Measurements from ENCODE around the gene PCDHGA12.

Gene PCDHGA12

DNA sequence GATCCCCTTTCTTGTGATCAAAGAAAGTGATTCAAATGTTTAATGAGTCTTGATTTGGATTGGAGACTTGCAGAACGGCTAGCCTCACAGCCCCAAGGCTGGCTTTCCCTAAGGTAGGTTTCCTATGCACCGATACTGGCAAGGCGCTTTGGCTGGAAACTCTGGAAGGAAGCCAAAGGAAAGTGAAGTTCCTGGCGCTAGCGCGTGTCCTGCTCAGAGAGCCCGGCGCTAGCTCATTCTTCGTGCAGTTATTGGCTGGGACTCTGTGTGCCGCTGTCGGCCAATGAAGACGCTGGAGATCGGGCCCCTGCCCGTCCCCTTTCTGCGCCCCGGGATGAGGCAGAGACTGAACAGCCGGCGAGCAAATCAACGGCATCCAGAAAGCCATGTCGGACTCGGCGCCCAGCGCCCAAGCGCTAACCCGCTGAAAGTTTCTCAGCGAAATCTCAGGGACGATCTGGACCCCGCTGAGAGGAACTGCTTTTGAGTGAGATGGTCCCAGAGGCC is 45.4 kb downstream of the PCDHGA12 start, which contains the start of gene PCDHGC3 (continued):
- TF ChIP-seq, protein P1, sequence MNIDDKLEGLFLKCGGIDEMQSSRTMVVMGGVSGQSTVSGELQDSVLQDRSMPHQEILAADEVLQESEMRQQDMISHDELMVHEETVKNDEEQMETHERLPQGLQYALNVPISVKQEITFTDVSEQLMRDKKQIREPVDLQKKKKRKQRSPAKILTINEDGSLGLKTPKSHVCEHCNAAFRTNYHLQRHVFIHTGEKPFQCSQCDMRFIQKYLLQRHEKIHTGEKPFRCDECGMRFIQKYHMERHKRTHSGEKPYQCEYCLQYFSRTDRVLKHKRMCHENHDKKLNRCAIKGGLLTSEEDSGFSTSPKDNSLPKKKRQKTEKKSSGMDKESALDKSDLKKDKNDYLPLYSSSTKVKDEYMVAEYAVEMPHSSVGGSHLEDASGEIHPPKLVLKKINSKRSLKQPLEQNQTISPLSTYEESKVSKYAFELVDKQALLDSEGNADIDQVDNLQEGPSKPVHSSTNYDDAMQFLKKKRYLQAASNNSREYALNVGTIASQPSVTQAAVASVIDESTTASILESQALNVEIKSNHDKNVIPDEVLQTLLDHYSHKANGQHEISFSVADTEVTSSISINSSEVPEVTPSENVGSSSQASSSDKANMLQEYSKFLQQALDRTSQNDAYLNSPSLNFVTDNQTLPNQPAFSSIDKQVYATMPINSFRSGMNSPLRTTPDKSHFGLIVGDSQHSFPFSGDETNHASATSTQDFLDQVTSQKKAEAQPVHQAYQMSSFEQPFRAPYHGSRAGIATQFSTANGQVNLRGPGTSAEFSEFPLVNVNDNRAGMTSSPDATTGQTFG (tag by site-specific recombination; IDR thresholded peaks at IDR 0.05; ENCODE audit: borderline replicate concordance): no peak
- TF ChIP-seq HOXC10 (CRISPR knock-in tag; IDR thresholded peaks at IDR 0.05) (no peak), SETDB1 (IDR thresholded peaks at IDR 0.05; ENCODE audit: insufficient read length, low read length) (no peak), SP2 (tag by site-specific recombination; IDR thresholded peaks at IDR 0.05) (peak; percentile 82), ZNF701 (tag by site-specific recombination; IDR thresholded peaks at IDR 0.05) (no peak), ZNF341 (tag by site-specific recombination; IDR thresholded peaks at IDR 0.05; ENCODE audit: low read depth) (peak; percentile 69), PRDM1 (tag by site-specific recombination; IDR thresholded peaks at IDR 0.05) (peak; percentile 57; the same call in 1 of the 2 replicates), ZNF629 (tag by site-specific recombination; IDR thresholded peaks at IDR 0.05) (no peak), YY2 (tag by site-specific recombination; IDR thresholded peaks at IDR 0.05) (no peak)
- TF ChIP-seq, protein P2, sequence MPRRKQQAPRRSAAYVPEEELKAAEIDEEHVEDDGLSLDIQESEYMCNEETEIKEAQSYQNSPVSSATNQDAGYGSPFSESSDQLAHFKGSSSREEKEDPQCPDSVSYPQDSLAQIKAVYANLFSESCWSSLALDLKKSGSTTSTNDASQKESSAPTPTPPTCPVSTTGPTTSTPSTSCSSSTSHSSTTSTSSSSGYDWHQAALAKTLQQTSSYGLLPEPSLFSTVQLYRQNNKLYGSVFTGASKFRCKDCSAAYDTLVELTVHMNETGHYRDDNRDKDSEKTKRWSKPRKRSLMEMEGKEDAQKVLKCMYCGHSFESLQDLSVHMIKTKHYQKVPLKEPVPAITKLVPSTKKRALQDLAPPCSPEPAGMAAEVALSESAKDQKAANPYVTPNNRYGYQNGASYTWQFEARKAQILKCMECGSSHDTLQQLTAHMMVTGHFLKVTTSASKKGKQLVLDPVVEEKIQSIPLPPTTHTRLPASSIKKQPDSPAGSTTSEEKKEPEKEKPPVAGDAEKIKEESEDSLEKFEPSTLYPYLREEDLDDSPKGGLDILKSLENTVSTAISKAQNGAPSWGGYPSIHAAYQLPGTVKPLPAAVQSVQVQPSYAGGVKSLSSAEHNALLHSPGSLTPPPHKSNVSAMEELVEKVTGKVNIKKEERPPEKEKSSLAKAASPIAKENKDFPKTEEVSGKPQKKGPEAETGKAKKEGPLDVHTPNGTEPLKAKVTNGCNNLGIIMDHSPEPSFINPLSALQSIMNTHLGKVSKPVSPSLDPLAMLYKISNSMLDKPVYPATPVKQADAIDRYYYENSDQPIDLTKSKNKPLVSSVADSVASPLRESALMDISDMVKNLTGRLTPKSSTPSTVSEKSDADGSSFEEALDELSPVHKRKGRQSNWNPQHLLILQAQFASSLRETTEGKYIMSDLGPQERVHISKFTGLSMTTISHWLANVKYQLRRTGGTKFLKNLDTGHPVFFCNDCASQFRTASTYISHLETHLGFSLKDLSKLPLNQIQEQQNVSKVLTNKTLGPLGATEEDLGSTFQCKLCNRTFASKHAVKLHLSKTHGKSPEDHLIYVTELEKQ (tag by site-specific recombination; IDR thresholded peaks at IDR 0.05; ENCODE audit: borderline replicate concordance): no peak
- TF ChIP-seq, protein P3, sequence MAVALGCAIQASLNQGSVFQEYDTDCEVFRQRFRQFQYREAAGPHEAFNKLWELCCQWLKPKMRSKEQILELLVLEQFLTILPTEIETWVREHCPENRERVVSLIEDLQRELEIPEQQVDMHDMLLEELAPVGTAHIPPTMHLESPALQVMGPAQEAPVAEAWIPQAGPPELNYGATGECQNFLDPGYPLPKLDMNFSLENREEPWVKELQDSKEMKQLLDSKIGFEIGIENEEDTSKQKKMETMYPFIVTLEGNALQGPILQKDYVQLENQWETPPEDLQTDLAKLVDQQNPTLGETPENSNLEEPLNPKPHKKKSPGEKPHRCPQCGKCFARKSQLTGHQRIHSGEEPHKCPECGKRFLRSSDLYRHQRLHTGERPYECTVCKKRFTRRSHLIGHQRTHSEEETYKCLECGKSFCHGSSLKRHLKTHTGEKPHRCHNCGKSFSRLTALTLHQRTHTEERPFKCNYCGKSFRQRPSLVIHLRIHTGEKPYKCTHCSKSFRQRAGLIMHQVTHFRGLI (tag by site-specific recombination; IDR thresholded peaks at IDR 0.05): no peak

DNA sequence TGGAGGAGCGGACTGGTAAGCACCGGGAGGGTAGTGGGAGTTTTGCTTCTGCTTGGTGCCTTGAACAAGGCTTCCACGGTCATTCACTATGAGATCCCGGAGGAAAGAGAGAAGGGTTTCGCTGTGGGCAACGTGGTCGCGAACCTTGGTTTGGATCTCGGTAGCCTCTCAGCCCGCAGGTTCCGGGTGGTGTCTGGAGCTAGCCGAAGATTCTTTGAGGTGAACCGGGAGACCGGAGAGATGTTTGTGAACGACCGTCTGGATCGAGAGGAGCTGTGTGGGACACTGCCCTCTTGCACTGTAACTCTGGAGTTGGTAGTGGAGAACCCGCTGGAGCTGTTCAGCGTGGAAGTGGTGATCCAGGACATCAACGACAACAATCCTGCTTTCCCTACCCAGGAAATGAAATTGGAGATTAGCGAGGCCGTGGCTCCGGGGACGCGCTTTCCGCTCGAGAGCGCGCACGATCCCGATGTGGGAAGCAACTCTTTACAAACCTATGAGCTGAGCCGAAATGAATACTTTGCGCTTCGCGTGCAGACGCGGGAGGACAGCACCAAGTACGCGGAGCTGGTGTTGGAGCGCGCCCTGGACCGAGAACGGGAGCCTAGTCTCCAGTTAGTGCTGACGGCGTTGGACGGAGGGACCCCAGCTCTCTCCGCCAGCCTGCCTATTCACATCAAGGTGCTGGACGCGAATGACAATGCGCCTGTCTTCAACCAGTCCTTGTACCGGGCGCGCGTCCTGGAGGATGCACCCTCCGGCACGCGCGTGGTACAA is 46.0 kb downstream of the PCDHGA12 start:
- Histone ChIP-seq H3K9me3 (ENCODE audit: control insufficient read depth, insufficient read depth, low read depth, low read length) (no peaks in the 10 kb centered on the region), H3K36me3 (ENCODE audit: control insufficient read depth in 2 of 2, insufficient read depth in 1 of 2, low read length in 2 of 2) (no peaks in the 10 kb centered on the region), H3K4me1 (ENCODE audit: control insufficient read depth, insufficient read depth, low read length) (0 out of 2 replicates have a peak, but pooled peaks cover 4% of the 10 kb centered on the region), H3K4me3 (ENCODE audit: low read depth, low read length) (peak overlapping the region; percentile 44), H3K27ac (ENCODE audit: extremely low read depth, low read depth, low read length) (peak overlapping the region; percentile 43; the same call in 1 of the 2 replicates)
- ChIA-PET CTCF (interaction anchor here (0.6 to 2.1 kb wide), 14 partner anchors 10 to 157 kb away, joined by 3 to 16 read pairs (median 5); partner anchors contain the start of genes PCDHGA11 and PCDHGB7), POLR2A (interaction anchor here (0.8 to 1.8 kb wide), 8 partner anchors 9 to 81 kb away, joined by 3 to 11 read pairs (median 5); partner anchors contain the start of genes PCDHGC4 and PCDHGC5)
- TF ChIP-seq ZNF843 (tag by site-specific recombination; IDR thresholded peaks at IDR 0.05) (no peak), ZNF335 (tag by site-specific recombination; conservative IDR thresholded peaks at IDR 0.05) (no peak), ZBTB8A (tag by site-specific recombination; IDR thresholded peaks at IDR 0.05) (peak; percentile 44; the same call in 1 of the 2 replicates), ZNF112 (tag by site-specific recombination; IDR thresholded peaks at IDR 0.05) (no peak), ZBTB17 (tag by site-specific recombination; IDR thresholded peaks at IDR 0.05) (peak; percentile 19), BCL11B (tag by site-specific recombination; IDR thresholded peaks at IDR 0.05; ENCODE audit: low read depth) (no peak), ZNF366 (tag by site-specific recombination; conservative IDR thresholded peaks at IDR 0.05) (no peak), ZSCAN30 (tag by site-specific recombination; IDR thresholded peaks at IDR 0.05) (no peak)
- TF ChIP-seq, protein P4, sequence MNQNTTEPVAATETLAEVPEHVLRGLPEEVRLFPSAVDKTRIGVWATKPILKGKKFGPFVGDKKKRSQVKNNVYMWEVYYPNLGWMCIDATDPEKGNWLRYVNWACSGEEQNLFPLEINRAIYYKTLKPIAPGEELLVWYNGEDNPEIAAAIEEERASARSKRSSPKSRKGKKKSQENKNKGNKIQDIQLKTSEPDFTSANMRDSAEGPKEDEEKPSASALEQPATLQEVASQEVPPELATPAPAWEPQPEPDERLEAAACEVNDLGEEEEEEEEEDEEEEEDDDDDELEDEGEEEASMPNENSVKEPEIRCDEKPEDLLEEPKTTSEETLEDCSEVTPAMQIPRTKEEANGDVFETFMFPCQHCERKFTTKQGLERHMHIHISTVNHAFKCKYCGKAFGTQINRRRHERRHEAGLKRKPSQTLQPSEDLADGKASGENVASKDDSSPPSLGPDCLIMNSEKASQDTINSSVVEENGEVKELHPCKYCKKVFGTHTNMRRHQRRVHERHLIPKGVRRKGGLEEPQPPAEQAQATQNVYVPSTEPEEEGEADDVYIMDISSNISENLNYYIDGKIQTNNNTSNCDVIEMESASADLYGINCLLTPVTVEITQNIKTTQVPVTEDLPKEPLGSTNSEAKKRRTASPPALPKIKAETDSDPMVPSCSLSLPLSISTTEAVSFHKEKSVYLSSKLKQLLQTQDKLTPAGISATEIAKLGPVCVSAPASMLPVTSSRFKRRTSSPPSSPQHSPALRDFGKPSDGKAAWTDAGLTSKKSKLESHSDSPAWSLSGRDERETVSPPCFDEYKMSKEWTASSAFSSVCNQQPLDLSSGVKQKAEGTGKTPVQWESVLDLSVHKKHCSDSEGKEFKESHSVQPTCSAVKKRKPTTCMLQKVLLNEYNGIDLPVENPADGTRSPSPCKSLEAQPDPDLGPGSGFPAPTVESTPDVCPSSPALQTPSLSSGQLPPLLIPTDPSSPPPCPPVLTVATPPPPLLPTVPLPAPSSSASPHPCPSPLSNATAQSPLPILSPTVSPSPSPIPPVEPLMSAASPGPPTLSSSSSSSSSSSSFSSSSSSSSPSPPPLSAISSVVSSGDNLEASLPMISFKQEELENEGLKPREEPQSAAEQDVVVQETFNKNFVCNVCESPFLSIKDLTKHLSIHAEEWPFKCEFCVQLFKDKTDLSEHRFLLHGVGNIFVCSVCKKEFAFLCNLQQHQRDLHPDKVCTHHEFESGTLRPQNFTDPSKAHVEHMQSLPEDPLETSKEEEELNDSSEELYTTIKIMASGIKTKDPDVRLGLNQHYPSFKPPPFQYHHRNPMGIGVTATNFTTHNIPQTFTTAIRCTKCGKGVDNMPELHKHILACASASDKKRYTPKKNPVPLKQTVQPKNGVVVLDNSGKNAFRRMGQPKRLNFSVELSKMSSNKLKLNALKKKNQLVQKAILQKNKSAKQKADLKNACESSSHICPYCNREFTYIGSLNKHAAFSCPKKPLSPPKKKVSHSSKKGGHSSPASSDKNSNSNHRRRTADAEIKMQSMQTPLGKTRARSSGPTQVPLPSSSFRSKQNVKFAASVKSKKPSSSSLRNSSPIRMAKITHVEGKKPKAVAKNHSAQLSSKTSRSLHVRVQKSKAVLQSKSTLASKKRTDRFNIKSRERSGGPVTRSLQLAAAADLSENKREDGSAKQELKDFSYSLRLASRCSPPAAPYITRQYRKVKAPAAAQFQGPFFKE (tag by site-specific recombination; IDR thresholded peaks at IDR 0.05; ENCODE audit: borderline replicate concordance): no peak

Data from HEK293 (cell line).